Right lobe of liver (tissue), 4 donors: ENCODE measurements around the gene AHCYL2.

Experiments used
- POLR2A ChIP-seq: fragments of 450-650 bp; IDR thresholded peaks from one replicate; pipeline ENCODE4 v1.6.1; 2017; ENCODE audit warnings: antibody characterized with exemption, mild to moderate bottlenecking
- TF ChIP-seq, protein P1 (sequence below), 4 donors: fragments of 200-600 bp in 3 of 4; fragments of 450-650 bp in 1 of 4; IDR thresholded peaks; one replicate each; pipeline versions ENCODE4 v1.5.1 to v1.8.0; 2016 to 2022; ENCODE audit warnings: antibody characterized with exemption in 4 of 4, mild to moderate bottlenecking in 2 of 4
- donor health status: DM: no; HTN: no; CAD: no.
- donor health status: DM: no; HTN: no; CAD: no.
- donor health status: DM: no; HTN: yes; CAD: no.

GRCh38 chr7:129417073-129417472 lies 192.2 kb downstream of the AHCYL2 start:
- TF ChIP-seq, protein P1, sequence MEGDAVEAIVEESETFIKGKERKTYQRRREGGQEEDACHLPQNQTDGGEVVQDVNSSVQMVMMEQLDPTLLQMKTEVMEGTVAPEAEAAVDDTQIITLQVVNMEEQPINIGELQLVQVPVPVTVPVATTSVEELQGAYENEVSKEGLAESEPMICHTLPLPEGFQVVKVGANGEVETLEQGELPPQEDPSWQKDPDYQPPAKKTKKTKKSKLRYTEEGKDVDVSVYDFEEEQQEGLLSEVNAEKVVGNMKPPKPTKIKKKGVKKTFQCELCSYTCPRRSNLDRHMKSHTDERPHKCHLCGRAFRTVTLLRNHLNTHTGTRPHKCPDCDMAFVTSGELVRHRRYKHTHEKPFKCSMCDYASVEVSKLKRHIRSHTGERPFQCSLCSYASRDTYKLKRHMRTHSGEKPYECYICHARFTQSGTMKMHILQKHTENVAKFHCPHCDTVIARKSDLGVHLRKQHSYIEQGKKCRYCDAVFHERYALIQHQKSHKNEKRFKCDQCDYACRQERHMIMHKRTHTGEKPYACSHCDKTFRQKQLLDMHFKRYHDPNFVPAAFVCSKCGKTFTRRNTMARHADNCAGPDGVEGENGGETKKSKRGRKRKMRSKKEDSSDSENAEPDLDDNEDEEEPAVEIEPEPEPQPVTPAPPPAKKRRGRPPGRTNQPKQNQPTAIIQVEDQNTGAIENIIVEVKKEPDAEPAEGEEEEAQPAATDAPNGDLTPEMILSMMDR (IDR thresholded peaks at IDR 0.05): no peak
- TF ChIP-seq POLR2A: no peak
